GM12801 (cell line): ENCODE data around the gene EIF5B.

Experiments used
- CTCF ChIP-seq: IDR thresholded peaks from one replicate; pipeline ENCODE4 v1.5.1; 2011; ENCODE audit warnings: control low read depth; ENCODE audit not compliant: insufficient read length; ENCODE audit errors: extremely low read depth

EIF5B gene

GRCh38 chr2:99420751-99421299 is 83.6 kb downstream of the EIF5B start:
- TF ChIP-seq CTCF: no peak

GRCh38 chr2:99421469-99421868 is 84.3 kb downstream of the EIF5B start:
- TF ChIP-seq CTCF: no peak

- TF ChIP-seq CTCF: no peak
Measured at GRCh38 chr2:99422599-99422998, 85.4 kb downstream of the EIF5B start.

- TF ChIP-seq CTCF: no peak
Measured at GRCh38 chr2:99424371-99424770, 87.2 kb downstream of the EIF5B start.

- TF ChIP-seq CTCF: no peak
Measured at GRCh38 chr2:99425022-99425421, 87.8 kb downstream of the EIF5B start.

- TF ChIP-seq CTCF: no peak
Measured at GRCh38 chr2:99430614-99431291, 93.6 kb downstream of the EIF5B start.

GRCh38 chr2:99431587-99432275 is 94.5 kb downstream of the EIF5B start:
- TF ChIP-seq CTCF: no peak
